Stimulated activated naive CD4-positive, alpha-beta T cell treated with Interleukin-2 at 50 U/mL for 16 hours (primary cell): ENCODE data around the gene ITPR2.
"Not testable (repeated sequence)": the region's sequence is repeated elsewhere in the genome, so short reads cannot be mapped to it uniquely, and the experiment has no call there.

Experiments
- DNase-seq: peaks from one replicate; lab custom pipeline; 2025; lab: John Stamatoyannopoulos, UW

ITPR2 gene

GRCh38 chr12:26339976-26340375 lies 493.0 kb downstream of the ITPR2 start:
- no peak for DNase-seq

GRCh38 chr12:26338586-26339572 lies 494.1 kb downstream of the ITPR2 start:
- no peak for DNase-seq

DNA sequence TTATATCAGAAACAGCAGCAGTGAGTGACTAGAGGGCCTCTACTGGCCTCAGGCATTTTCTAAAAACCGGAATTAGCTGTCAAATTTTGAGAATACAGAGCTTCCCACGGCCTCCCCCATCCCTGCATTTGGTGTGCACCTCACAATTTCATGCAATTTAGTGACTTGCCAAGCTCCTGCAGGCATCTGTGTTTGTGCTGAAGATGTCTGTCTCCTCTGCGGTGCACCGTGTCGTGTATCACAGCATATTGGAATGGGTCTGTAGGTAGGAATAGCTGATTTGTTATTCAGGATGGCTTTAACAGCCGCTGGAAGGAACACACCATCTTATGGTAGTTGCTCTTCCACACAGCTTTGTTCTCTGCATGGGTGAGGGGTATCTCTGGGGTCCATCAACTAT lies 497.3 kb downstream of the ITPR2 start:
- no peak for DNase-seq

DNA sequence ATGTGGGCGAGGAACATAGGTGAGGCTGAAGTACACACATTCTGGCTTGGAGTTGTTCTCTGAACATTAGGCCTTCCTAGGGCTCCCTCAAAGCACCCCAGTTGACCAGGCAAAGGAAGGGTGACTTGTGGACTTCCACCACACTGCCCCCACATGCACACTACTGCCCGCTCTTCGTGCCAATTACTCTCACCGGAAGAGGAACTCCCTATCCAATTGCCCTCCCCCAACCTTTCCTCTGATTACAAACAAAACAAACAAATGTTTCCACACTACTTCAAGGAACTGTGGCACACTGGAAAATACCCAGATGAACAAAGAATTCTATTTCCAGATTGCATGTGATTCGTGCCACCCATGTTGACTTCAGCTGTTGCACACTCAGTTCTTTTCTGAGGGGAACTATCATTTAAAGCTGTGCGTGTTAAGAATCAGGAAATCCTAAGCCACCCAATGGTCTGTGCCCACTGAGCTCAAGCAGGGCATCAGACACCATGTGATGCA lies 498.3 kb downstream of the ITPR2 start:
- DNase-seq = no peak

- no peak for DNase-seq
Measured at GRCh38 chr12:26331960-26332359, 501.0 kb downstream of the ITPR2 start.

DNA sequence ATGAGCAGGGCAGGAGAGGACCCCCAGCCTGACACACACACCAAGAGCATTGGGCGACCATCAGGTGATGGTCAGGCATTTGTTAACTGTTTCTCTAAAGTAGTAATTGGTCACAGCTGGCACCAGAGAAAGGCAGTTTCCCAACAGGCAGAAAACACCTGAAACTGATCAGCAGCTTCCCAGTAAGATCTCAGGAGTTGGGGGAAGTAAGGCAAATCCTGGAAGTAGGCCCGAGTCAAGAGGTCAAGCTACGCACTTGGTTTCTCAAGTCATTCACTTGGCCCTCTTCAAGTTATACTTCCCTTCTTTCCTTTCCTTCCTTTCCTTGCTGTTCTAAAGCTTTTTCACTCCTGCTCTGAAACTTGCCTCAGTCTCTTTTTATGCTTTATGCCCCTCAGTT lies 501.9 kb downstream of the ITPR2 start:
- DNase-seq = no peak

- no peak for DNase-seq
Measured at GRCh38 chr12:26327975-26328644, 504.9 kb downstream of the ITPR2 start.

GRCh38 chr12:26323673-26324072 lies 509.3 kb downstream of the ITPR2 start:
- no peak for DNase-seq

DNA sequence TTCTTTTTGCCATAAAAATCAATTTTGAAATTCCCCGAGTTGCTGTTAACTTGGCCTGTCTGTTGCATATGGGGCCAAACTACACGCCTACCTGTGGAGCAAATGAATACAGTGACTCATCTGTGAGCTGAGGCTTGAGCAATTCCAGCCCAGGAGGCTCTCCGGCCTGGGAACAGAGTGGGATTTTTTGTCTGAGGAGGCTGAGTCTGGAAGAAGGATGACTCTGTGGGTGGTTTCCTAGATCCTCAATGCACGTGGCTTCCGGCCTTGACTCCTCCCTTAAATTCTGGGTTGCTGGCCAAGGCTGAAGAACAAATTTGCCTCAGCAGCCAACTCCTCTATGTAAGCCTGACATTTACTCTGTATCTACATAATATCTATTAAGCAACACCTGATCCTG lies 513.5 kb downstream of the ITPR2 start:
- no peak for DNase-seq

DNA sequence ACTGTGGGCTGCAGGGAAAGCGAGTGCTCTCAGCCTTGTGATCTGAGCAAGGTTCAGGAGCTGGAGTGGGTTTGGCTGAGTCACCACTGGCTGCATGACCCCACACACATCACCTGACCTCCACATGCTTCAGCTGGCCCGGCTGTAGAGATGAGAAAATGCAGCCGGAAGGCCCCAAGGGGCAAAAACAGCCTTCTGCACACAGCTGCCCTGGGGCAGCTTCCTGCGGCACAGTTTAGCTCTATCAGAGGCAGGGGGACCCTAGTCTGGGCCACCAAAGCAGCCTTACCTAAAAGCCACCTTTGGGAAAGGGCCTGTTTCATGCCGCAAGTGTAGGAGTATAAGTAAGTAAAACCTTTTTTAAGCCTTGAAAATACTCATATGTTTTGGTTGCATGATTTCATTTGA lies 514.3 kb downstream of the ITPR2 start:
- no peak for DNase-seq

DNA sequence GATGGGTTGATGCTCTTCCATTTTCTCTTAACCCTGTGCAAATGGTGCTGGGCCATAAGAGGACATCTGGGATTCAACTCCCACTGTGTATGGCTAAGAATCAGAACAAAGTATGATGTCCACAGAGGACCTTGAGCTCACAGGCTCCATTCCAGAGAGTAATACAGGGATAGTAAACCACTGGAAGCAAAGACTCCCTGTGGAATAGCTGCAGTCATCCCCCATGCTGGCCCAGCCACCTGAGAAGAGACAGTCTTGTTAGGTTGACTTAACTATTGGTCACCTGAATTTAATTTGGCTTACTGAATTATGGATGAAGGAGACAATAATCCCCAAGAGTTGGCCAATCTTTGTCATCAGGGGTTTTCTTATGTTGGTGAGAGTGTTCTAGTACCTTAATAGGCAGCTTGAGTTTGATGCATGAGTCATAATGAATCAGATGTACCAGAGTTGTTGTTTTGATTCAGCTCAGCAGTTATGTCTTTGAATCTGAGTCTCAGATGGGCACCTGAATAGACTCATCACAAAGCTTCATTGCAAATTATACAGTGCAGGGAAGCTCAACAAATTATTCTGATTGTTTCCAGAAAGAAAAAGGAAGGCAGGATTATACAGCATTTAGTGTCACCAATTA lies 514.9 kb downstream of the ITPR2 start:
- DNase-seq = no peak

DNA sequence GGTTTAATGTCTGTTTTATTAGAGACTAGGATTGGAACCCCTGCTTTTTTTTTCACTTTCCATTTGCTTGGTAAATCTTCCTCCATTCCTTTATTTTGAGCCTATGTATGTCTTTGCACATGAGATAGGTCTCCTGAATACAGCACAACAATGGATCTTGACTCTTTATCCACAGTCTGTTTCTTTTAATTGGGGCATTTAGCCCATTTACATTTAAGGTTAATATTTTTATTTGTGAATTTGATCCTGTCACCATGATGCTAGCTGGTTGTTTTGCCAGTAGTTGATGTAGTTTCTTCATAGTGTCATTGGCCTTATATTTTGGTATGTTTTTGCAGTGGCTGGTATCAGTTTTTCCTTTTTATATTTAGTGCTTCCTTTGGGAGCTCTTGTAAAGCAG lies 518.9 kb downstream of the ITPR2 start:
- DNase-seq = not testable (repeated sequence)

- DNase-seq = not testable (repeated sequence)
Measured at GRCh38 chr12:26310489-26310888, 522.5 kb downstream of the ITPR2 start.

- DNase-seq = no peak
Measured at GRCh38 chr12:26309634-26310033, 523.4 kb downstream of the ITPR2 start.

DNA sequence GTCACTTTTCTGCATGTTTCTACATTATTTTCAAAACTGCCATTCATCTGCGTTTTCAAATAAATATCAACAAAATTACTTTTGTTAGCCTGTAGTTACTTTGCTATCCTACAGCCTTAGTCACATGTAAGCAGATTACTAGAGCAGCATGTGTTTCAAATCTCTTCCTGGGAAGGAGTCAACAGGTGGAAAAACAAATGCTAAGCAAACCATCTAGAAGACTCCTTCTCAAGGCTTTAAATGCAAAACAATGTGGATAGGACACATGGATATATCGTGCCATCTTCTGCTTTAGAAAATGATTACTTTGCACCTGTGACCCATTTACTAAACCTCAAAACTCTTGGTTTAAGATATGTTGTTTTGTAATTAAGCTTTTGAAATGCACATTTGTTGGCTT lies 528.7 kb downstream of the ITPR2 start:
- no peak for DNase-seq

GRCh38 chr12:26303418-26303817 lies 529.6 kb downstream of the ITPR2 start:
- no peak for DNase-seq

- no peak for DNase-seq
Measured at GRCh38 chr12:26302776-26303175, 530.2 kb downstream of the ITPR2 start.

GRCh38 chr12:26299751-26300150 lies 533.2 kb downstream of the ITPR2 start:
- DNase-seq = no peak

DNA sequence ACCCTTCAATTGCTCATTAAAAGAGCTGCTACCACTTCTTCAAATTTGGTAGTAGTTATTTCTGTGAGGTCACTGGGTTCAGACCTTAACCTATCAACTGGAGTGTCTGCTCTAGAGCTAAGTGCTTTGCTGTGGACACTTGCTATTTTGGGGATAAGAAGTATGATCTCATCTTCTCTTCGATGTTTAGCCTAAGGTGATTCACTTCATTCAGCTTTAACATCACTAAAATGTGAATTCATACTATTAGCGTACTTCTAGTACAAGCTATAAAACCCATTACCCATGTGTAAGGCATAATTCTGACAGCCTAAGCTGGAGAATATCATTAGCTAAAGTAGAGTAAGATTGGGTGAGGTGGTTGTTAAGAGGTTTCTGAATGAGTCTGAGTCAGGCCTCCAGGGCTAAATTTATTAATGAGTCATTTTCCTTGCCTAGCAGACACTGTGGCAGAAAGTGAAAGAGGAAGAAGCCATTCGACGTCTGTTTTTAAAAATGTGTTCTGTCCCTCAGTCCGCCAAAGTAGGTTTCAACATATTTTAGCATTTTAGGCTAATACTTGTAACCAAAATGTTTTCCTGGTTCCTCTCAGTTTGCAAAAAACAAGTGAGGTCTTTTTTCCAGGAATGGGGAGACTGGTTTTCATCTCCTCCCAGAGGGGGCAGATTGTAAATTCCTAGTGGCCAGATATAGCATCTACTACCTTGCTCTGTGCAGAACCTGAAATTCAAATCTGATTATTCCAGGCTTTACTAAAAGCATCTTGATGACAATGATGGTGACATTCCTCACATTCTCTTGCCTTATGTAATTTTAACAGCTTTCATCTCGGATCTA lies 534.0 kb downstream of the ITPR2 start:
- DNase-seq = no peak

DNA sequence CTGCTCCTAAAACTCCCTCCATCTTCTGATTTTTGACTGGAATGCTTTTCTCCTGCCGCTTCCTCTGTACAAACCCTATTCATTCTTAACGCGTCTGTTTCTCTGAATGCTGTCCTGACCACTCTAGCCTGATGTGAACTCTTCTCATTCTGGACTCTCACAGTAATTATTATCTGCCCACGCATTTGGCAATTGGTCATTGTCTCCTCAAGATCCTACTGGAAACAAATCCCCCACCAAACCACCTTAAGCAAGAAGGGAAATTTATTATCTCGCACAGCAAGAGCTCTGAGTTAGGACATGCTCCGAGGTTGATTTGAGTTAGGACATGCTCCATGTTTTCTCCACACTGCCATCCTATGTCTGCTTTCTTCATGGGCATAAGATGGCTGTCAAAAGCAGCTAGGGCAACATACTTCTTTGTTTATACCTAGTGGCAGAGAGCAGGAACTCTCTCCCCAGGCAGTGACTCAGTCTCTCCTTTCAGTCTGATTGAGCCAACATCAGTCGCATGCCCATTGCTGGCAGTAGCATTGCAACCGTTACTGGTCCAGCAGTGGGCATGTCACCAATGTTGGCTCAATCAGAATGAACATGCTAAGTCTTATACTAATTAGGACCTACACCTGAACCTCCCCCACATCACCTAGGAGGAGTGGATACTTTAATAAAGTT lies 535.5 kb downstream of the ITPR2 start:
- no peak for DNase-seq

GRCh38 chr12:26295001-26295400 lies 538.0 kb downstream of the ITPR2 start:
- no peak for DNase-seq
